HG02981 (cell line): Measurements from ENCODE around the gene ARHGEF40.

Experiments used
- ATAC-seq: cut with Tn5 transposase; IDR thresholded peaks from one replicate; pipeline ENCODE4 v1.9.1; 2021; ENCODE audit warnings: mild to moderate bottlenecking, moderate library complexity; ENCODE audit not compliant: unreplicated experiment

The ARHGEF40 gene

DNA sequence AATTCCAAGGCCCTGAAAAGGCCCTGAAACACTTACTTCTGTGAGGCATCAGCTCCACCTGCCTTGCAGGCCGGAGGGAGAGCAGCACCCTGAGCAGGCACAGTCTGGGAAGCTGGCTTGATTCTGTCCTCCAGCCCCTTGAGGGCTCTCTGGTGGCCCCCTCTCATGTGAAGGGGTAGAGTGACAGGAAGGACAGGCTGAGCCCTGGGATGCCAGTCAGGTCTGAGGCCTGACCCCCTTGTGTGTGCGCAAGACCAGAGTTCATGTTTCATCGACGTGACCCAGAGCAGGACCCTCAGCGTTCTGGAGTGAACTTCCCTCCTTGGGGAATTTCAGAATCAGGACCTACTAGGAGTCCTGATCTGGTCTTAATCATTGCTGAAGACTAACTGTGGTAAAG is 11.2 kb upstream of the ARHGEF40 start:
- ATAC-seq: no peak

DNA sequence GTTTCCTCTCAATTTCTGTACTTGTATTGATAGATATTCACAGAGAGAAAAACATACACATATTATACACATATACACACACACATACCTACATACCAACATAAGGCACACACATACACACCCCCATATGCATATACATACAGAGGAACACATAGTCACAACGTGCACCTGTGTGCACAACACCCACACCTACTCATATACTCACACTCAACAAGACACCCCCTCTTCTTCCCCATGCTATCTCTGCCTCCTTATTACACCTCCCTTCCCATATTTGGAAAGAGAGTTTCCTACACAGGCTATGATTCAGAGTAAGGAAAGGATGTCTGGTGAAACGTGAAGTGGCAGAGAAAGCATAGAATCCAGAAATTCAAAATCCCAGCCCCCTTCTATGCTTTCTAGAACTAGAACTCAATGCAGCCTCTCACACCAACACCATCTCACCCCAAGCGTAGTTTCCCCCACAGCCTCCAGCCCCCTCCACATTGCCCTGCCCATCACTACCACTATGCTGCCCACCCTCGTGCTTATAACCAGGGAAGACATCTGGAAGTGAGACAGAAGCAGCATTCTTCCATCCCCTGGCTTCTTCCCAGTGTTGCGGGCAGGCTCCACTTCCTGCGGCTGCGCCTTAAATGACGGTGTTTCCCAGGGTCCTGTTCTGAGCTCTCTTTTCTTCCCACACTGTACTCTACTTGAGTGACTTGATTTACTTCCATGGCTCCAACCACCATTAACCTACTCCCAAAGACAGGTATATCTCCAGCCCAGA is 10.1 kb upstream of the ARHGEF40 start:
- ATAC-seq: no peak

DNA sequence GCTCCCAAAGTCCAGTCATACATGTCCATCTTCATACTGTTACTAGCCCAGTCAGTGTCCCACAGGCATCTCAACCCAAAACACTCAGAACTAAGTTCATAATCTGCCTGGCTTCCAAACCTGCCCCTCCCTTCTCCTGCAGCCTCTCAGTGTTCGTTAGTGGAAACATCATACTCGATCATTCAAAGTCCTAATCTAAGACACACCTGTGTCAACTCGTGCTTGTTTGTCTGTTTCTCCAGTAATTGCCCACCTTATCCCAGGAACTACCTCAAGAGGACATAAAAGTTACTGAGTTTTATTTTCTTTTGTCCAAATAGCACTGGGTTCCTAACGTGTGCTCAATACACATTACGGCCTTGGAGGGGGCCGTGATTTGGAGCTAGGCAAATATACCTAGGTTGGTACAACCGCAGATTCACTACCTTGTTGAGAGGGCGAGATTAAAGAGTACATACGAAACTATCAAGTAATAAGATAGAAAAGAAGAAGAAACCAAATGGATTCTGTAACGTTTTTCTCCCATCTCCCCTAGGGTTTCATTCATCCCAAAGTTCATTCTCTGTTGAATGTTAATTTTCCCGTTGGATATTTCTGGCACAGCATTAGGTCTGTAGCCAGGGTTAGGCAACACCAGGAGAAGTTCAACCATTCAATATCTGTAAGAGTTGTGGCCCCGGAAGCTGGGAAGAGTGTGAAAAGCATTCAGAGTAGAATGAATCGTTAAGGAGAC is 9.3 kb upstream of the ARHGEF40 start:
- ATAC-seq: no peak

DNA sequence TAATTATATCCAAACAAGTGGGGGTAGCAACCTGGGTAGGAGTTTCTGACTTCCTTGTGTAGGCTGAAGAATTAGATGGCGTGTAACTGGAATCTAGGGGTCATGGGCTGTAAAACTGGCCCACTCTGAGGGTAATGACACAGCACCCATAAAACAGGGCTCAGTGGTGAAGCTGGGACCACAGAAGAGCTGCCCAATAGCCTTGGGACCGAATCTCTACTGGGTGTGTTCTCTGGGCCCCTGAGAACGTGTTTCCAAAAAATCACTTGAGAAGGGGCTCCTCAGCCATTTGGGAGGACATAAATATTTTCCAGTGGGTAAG is 8.8 kb upstream of the ARHGEF40 start:
- no peak for ATAC-seq

DNA sequence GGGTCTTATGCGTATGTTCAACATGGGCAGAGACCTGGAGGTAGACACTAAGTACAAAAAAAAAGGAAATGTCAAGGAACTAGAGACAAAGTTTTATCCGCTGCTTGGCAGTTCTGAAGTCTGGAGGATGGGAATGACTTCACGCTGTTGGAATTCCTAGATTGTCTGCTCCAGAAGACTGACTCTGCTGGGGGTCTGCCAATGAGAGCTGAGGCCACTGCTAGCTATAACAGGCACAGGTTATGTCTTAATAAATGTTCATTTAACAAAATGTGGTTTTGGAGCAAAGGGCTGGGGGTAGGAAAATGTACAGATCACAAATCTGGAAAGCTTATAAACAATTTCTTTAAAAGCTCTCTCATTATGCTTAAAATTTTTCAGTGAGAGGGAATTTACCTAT is 6.6 kb upstream of the ARHGEF40 start:
- no peak for ATAC-seq

DNA sequence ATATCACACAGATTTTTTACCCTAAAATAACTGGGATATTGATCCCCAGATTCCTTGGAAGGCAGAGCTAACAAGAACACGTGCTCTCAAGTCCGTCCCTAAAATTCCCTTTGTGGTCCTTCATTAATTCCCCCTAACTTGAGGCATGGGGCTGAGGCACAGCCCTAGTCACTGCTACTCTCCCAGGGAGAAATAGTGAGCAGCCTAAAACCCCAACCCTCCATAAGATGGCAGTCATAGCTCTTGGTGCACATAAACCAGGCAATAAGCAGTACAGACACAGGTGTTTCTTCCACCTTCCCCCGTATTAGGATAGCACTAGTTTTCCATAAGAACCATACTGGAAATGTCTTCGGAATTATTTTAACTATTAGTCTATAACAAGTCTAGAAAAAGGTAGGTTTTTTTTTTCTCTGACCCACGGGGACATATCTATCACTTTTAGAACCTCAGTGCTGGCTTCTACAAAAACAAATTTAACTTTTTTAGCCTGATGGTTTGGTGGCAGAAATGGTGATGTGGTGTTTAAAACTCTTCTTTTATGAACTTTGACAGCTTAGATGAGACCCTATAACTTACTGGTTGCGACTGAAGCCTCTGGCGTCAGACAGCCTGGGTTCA is 3.1 kb upstream of the ARHGEF40 start:
- ATAC-seq: no peak

DNA sequence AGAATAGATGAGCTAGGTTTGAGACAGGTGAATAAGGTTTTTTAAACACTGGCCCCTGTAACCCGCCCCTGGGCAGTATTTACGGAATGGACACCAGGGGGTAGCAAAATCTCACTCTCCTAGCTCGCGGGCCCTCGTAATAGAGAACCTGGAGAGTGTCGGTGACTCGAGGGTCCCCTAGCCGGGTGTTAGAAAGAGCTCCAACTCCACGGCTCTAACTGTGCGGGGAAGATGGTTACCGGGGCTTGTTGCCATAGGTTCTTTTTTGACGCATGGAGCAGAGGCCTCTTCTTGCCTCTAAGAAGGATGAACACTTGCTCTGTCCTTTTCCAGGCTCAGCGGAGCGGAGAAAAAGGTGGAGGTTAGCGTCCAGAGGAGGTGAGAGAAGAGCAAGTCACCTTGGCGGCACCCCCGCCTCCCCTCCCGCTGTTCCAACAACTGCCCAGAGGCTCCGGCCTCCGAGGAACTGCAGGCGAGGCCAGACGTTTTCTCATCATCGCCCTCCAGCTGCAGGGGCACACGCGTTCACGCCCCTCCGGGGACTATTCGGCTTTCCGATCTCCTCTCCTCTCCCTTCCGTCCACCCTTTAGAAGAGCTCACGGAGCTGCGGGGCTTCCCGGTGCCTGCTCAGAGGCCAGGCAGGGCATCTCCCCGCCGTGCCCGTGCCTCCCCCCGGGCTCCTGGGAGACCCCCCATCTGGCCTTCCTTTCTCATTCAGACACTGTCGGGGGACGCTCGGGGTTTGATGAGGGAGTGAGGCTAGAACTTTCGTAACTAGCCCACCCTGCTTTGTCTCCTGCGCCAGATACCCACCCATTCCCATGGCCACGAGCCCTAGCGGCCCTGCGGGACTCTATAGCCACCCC is 1.4 kb upstream of the ARHGEF40 start:
- no peak for ATAC-seq

DNA sequence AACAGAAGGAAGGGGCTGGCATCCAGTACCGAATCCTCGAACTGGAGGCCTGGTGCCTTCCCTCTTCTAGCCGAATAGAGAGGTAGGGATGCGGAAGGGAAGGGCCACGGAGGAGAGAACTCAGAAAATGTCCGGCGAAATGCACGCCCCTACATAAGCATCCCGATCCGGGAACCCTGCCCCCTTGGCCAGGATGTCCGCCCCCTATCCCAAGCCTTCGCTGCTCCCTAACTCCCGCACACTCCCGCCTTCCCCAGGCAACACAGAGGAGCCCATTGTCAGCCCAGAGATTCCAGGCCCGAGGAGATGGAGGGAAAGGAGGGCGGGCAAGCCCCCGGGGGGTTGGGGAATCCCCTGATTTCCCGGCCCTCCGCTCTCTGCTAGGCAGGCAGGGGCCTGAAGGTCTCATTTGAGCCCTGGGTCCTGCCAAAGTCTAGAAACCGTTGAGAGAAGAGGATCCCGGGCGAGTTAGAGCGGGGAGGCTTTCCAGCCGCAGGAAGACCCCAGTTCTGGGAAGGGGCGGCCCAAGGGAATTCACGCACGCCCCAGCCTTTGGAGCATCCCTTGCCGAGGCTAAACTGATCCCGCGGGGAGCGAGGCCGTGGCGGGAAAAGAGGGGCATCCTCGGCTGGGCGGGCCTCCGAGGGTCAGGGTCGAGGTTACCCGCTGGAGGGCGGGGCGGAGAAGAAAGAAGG is 569 bp upstream of the ARHGEF40 start:
- ATAC-seq: no peak

DNA sequence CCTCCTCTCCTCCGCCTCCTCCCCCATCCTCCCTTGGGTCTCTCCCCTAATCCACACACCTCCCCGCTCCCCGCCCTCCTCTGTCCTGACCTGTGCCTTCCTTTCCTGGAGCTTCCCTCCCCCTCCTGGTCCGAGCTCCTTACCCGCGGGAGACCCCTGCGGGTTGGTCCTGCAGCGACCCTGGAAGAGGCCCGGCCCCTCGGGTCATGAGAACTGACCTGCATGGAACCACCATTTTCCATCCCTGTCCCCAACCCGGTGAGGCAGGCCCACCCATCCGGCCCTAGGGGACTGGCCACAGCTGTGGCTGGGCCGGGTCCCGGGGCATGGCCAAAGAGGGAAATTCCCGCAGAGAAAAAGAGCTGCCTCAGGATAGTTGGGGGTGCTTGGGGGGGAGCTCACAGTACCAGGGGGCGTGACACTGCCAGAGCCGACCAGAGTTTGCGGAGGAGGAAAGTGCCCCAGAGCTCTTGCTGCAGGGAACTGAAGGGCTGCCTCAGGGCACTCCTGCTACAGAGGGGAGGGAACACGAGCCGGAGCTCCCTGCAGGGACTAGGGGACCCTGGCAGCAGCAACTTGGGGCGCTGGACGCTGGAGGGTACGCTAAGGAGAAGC is 613 bp downstream of the ARHGEF40 start:
- ATAC-seq: peak; percentile 11

DNA sequence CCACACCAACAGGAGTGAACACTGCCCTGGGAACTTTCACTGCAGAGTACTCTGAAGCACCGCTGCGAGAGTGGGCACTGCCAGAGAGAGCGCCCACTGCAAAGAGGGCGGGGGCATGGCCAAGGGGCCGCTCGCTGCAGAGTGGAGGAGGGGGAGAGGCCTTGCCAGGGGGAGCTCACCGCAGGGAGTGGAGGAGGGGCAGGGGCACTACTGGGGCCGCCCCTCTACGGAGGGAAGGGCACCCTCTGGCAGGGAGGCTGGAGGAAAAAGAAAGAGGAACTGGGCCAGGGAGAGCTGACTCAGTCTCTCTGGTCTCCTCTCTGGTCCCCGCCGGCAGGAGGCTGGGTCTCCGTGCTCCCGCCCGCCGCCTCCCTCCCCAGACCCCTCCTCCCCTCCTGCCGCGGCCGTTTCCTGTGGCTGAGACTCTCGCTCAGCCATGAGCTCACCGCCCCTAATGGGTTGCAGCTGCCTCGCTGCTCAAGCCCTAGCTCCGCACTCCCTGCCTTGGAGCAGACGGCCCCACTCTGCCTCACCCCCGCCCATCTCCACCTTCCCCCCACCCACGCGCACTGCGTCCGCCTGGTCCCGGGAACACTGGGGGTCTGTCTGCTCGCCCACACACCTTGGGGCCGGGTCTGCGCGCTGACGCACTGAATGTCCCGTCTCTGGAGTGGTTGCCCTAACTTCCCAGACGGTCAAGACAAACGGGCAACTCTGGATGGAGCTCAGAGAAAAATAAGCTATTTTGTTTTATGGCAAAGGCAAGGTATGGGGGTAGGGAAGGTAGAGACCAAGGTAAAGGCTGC is 1.3 kb downstream of the ARHGEF40 start:
- peak; percentile 60 for ATAC-seq

DNA sequence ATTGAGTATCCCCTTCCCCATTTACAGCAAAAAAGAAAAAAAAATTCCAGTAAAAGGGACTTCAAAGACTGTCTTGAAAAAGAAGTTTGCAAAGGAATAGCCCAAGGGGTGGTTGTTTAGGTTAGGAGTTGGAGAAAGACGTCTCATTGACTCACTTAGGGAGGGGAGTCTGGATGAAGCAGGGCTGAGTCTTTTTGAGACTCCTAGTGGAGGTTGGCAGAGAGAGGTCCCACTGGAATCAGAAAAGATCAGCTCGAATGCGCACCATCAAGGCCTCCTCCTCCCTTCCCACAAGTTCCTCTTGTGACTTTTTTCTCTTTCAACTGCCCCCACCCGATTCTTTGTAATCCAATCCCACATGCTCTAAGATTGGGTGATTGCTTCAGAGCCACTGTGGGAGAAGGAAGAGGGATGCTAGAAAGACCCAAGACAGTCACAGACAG is 1.9 kb downstream of the ARHGEF40 start:
- no peak for ATAC-seq

DNA sequence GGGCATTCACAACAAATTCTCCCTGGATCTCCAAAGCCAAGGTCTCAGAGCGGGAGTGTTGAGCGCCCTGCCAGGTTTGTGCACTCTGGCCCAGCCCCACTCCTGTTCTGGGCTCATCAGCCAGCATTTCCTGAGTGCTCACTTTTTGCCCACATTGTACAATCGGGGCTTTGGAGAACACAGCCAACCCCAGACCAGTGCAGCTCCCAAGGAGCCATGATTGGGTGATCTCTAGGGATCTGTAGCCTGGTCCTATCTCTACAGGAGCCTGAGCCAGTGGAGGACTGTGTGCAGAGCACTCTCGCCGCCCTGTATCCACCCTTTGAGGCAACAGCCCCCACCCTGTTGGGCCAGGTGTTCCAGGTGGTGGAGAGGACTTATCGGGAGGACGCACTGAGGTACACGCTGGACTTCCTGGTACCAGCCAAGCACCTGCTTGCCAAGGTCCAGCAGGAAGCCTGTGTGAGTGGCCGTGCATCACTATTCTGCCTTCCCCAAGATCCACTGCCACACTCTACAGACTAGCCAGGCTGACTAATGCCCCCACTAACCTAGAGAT is 2.8 kb downstream of the ARHGEF40 start:
- no peak for ATAC-seq

DNA sequence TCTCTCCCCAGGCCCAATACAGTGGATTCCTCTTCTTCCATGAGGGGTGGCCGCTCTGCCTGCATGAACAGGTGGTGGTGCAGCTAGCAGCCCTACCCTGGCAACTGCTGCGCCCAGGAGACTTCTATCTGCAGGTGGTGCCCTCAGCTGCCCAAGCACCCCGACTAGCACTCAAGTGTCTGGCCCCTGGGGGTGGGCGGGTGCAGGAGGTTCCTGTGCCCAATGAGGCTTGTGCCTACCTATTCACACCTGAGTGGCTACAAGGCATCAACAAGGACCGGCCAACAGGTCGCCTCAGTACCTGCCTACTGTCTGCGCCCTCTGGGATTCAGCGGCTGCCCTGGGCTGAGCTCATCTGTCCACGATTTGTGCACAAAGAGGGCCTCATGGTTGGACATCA is 3.8 kb downstream of the ARHGEF40 start:
- no peak for ATAC-seq

DNA sequence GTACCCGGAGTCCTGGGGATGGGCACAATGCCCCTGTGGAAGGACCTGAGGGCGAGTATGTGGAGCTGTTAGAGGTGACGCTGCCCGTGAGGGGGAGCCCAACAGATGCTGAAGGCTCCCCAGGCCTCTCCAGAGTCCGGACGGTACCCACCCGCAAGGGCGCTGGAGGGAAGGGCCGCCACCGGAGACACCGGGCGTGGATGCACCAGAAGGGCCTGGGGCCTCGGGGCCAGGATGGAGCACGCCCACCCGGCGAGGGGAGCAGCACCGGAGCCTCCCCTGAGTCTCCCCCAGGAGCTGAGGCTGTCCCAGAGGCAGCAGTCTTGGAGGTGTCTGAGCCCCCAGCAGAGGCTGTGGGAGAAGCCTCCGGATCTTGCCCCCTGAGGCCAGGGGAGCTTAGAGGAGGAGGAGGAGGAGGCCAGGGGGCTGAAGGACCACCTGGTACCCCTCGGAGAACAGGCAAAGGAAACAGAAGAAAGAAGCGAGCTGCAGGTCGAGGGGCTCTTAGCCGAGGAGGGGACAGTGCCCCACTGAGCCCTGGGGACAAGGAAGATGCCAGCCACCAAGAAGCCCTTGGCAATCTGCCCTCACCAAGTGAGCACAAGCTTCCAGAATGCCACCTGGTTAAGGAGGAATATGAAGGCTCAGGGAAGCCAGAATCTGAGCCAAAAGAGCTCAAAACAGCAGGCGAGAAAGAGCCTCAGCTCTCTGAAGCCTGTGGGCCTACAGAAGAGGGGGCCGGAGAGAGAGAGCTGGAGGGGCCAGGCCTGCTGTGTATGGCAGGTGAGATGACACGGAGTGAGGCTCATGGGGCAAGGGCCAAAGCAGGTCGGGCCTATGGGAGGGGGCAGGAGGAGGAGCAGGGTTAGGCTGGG is 4.5 kb downstream of the ARHGEF40 start:
- no peak for ATAC-seq

DNA sequence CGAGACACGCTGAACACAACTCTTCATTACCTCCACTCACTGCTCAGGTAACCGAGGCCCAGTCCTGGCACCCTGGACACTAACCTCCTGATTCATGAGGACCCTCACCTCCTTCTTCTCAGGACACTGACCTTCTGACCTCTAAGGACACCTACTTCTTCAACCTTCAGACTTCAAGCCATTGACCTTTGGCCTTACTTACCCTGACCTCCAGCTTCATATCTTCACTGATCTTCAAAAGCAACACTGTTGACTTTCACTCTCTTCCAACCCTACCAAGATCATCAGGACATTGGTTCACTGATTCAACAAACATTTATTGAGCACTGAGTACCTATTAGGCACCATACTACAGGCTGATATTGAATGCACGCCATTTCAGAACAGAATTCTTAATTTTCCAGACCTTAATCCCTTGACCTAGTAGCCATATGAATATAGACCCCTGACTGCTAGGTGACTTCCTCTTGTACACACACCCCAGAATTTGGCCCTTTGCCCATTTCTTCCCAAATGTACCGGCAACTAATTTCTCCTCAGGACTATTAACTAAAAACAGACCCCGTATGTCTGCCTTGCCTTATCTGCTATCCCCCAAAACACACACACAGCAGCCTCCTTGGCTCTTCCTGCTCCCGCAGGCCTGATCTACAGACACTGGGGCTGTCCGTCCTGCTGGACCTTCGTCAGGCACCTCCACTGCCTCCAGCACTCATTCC is 5.8 kb downstream of the ARHGEF40 start:
- ATAC-seq: no peak

DNA sequence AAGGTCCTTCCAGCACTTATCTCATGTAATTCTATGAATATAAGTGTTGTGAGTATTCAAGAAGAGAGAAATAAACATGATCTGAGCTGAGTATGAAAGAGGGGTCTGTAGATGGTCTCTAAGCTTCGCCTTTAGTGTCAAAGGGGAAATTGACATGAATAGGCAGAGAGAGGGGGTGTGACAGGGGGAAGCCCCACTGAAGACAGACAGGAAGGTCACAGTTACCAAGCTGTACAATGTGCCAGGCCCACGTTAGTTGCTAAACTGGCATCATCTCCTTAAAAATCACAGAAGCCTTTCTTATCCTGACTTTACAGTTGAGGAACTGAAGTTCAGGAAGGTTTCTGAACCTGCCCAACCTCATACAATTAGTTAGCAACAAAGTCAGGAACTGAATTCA is 7.6 kb downstream of the ARHGEF40 start:
- ATAC-seq: no peak

DNA sequence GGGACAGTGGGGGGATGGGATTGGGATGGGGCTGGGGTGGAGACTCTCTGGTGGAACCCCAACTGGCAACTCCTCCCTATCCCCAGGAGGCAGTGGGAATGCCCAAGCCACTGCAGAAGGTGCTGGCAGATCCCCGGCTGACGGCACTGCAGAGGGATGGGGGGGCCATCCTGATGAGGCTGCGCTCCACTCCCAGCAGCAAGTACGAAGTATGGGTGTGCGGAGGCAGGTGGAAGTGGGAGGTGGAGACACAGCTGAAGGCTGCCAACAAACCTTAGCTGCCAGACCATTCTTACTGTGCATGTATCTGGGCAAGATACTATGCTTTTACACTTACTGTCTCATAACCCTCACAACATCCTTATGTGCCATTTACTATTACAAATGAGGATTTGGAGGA is 8.2 kb downstream of the ARHGEF40 start:
- ATAC-seq: no peak
